Stimulated activated CD4-positive, alpha-beta T cell treated with anti-CD3 and anti-CD28 coated beads, Interleukin-12 subunit alpha, Interleukin-12 subunit beta, amount 100 ng/mL, for 4 hours (primary cell): ENCODE data around the gene TRIM2.
"Not testable (repeated sequence)": the region's sequence is repeated elsewhere in the genome, so short reads cannot be mapped to it uniquely, and the experiment has no call there.

ENCODE experiments used
- DNase-seq: peaks from one replicate; pipeline ENCODE4 v3.0.0-alpha.2; 2020

The TRIM2 gene

DNA sequence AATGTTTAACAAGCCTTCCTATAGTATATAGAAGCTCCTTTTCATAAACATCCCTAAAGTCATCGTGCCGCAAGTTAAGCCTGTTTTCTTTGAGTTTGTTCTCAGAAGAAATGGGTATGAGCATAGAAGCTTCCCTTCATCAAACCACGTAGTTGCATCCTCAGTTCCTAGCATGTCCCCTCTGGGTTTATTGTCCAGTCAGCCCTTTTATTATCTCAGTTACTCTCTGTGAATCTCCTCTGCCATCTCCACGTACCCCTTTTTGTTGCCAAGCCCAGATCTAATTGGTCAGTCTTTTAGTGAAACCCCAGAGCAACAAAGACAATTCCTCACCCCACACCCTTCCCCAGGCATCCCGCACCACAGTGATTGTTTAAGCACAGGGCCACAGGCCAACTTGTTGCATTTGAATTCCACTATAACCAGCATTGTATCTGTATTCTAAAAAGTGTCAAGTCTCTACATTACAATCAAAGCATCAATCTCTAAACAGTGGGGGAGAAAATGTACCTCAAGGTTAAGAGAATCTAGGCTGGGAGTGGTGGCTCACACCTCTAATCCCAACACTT is 12.4 kb upstream of the TRIM2 start:
- DNase-seq: no peak

DNA sequence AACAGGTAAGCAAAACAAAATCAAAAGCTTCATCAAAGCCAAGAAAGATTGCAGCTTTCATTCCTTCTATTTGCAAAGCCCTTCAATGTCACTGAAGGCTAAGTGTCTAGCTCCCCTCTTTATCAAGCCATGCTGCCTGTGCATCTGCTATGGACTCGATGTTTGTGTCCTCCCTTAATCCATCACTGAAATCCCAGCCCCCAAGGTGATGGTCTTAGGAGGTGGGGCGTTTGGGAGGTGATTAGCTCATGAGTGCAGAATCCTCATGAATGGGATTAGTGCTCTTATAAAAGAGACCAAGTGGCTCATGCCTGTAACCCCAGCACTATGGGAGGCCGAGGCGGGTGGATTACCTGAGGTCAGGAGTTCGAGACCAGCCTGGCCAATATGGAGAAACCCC is 6.9 kb upstream of the TRIM2 start:
- no peak for DNase-seq

DNA sequence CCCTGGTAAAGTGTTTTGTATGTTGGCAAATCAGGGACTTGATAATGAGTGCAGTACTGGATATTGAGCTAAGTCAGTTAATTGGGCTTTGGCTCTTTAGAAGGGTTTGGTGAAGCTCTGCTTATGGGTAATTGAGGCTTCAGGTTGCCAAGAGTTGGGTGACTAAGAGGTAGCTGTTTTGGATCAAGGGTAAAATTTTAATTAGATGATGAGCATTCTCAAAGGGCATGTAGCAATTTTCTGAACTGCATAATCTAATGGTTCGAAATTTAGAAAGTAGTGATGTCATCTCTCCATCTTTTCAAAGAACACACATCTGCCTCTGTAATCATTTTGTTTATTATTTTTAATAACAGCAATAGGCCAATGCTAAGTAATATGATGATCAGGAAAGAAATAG is 5.5 kb upstream of the TRIM2 start:
- no peak for DNase-seq

GRCh38 chr4:153203746-153204145 is 497 bp upstream of the TRIM2 start:
- not testable (repeated sequence) for DNase-seq

DNA sequence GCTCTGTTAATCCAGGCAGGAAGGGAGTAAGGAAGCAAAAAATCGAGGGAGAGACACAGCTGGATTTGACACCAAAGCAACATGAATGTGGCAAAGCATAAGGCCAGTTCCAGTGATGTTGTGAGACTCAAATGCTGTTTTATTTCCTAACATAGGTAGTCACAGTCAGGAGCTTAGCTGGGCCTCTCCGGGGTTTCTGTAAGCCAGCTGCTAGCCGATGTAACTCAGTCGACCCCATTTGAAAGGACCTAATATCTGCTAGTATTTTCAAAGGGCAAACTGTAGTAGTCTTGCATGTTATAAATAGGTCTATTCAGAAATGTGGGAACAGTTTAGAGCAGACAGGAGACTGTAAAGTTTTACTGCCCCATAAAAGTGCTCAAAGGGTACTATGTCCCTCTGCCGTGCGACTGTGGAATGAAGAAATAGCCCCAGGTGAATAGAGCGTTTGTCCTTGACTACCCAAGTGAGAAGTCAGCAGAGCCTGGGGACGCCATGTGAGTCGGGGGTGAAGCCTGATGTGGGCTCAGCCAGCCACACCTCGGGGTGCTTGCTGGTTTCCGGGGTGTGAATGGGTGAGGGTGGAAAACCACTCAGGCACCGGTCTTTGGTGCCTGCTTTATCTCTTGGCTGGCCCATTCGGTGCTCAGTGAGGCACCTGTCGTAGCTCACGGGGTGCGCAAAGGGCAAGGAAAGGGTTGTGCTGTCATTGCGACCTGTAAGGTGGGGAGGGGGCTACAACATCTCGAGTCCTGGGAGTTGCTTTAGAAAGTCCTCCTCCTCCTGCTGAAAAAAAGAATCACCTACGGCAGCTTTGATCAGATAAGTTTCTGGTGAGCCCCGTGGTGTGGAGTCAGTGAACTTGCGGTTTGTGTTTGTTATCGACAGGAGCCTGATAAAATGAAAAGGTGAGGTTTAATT is 745 bp downstream of the TRIM2 start:
- DNase-seq: no peak

- no peak for DNase-seq
Observed at GRCh38 chr4:153205757-153206156, 1.5 kb downstream of the TRIM2 start.

GRCh38 chr4:153206534-153206933 is 2.3 kb downstream of the TRIM2 start:
- no peak for DNase-seq

DNA sequence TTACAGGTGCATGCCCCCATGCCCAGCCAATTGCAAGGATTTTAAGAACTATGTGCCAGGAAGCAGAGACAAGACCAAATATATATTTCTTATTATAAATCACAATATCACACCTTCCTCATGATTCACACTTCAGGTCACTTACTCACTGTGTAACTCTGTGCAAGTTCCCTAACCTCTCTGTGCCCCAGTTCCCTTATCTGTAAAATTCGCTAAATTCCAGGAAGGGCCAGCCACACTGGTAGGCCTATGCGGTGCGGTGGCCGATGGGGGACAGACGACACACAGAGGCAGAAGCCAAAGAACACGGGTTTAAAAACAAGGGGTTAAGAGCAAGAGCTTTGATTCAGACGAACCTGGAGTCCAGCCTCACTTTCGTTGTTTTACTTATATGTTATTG is 2.8 kb downstream of the TRIM2 start:
- no peak for DNase-seq

DNA sequence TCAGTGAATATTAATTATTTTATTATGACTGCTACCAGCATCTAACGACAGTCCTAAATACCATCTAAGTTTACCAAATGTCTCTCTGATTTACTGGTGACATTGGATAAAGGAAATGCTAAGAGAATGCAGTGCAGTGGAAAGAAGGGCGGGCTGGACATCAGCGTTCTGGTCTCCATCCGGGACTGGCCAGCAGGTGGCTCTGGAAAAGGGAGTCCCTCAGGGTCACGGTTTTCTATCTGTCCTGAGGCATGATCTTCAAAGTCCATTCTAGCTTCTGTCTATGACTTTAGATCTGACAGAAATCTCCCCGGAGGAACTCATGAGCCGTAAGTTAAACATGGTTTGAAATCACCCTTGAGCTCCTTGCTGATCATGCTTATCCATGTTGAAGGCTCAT is 3.3 kb downstream of the TRIM2 start:
- DNase-seq: no peak

DNA sequence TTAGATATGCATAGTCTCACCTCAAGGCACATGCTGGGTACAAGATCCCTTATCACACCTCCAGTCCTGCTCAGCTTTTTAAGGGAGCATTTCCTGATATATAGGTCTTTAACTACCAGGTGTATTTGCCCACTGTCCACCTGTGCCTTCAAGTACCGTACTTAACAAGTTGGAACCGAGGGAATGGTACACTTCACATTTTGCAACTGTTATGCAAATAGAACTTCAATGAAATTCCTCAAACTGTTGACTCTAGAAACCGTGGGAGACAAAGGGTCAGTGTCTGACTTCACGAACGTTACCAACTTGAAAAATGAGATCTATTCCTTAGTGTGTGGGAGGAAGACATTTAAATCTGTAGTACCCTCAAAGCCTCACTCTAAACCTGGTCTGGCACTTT is 5.2 kb downstream of the TRIM2 start:
- DNase-seq: no peak

- no peak for DNase-seq
Observed at GRCh38 chr4:153210727-153211126, 6.5 kb downstream of the TRIM2 start.

DNA sequence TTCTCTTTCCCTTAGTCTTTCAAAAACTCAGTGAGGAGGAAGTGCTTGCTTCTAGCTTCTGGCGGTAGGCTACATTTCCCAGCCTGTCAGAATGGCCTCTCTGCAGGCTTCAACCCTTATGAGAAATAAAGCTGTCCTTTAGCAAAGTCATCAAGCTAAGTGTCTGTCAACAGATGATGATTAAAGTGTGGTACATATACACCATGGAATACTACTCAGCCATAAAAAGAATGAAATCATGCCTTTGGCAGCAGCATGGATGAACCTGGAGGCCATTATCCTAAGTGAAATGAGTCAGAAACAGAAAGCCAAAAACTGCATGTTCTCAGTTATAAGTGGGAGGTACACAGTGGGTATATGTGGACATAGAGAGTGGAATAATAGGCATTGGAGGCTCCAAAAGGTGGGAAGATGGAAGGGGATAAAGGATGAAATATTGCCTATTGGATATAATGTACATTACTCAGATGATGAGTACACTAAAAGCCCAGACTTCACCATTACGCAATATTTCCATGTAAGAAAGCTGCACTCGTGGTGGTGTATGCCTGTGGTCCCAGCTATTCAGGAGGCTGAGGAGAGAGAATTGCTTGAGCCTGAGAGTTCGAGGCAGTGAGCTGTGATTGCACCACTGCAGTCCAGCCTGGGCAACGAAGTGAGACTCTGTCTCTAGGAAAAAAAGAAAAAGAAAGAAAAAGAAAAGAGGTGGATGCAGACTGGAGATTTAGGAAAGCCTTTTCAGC is 7.9 kb downstream of the TRIM2 start:
- DNase-seq: no peak

DNA sequence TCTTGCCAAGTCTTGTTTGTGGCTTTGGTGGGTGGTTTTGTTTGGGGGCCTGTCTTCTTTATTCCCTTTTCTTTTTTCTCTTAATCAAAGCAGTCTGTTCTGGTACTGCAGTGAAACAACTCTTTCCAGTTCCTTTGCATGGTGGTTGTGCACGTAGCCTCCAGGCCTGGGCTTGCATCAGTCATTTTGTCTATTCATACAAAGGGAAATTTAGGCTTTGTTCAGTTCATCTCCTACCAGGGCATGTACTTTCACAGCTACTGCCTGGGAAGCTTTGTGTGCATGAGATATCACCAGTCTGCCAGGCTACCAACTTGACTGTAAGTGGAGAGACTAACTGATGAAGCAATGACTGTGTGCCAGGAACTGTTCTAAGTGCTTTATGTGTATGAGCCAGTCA is 8.5 kb downstream of the TRIM2 start:
- DNase-seq: no peak

DNA sequence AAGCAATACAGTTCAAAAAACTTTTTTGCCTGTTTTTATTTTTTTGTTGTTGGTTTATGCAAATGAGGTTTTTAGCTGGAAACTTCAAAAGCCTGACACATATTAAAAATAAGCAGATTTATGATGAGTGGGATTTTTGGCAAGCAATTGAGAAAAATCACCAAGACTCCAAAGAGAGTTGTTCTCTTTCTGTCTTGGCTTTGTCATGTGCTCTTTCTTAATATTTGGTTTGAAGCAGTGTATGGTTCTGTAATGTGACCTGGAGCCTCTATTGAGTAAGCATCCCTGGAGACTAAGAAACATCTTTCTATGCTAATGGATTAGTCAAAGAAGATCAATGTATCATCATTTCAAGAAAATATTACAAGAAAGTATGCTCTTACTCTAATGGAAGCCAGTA is 11.7 kb downstream of the TRIM2 start:
- DNase-seq: no peak

DNA sequence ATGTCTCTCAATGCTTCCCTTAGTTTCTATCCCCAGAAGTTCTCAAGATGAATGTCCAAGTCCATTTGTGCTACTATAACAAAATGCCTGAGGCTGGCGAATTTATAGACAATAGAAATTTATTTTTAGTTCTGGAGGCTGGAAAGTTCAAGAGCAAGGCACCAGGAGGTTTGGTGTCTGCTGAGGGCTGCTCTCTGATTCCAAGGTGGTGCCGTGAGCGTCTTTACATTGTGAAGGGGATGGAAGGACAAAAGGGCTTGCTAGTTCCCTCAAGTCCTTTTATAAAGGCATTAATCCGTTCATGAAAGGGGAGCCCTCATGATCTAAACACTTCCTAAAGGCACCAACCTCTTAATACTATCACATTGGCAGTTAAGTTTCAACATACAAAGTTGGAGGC is 12.3 kb downstream of the TRIM2 start:
- DNase-seq: no peak

DNA sequence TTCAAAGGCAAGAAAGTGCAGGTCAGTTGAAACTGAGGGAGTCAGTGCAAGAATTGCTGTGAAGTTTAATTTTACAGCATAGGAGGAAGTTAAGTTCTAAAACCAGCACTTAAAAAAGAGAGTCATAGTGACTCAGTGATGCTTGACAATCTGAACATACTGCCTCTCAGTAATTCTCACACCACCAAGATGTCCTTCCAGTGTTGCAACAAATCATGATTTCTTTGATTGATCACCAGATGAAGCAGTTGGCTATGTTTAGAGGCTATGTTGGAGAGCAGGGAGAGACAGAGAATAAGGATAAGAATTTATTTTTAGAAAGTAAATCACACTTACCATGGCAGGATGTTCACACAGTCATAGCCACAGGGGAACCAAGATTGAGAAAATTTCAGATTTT is 13.2 kb downstream of the TRIM2 start:
- no peak for DNase-seq

GRCh38 chr4:153218961-153219360 is 14.7 kb downstream of the TRIM2 start:
- no peak for DNase-seq

DNA sequence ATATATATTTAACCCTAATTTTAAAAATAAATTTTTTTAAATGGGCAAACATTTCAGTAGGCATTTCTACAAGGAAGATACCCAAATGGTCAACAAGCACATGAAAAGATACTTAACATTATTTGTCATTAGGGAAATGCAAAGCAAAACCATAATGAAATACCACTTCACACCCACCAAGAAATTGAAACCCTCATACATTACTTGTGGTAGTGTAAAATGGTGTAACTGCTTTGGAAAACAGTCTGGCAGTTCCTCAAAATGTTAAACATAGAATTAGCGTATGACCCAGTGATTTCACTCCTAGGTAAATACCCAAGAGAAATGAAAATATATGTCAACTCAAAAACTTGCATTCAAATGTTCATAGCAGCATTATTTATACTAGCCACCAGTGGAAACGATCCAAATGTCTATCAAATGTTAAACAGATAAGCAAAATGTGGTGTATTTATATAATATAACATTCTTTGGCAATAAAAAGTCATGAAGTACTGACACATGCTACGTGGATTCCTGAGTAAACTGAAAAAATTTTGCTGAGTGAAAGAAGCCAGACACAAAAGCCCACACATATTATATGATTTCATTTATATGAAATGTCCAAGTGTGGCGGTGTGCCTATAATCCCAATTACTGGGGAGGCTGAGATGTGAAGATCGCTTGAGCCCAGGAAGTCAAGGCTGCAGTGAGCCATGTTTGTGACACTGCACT is 16.6 kb downstream of the TRIM2 start:
- DNase-seq: no peak

DNA sequence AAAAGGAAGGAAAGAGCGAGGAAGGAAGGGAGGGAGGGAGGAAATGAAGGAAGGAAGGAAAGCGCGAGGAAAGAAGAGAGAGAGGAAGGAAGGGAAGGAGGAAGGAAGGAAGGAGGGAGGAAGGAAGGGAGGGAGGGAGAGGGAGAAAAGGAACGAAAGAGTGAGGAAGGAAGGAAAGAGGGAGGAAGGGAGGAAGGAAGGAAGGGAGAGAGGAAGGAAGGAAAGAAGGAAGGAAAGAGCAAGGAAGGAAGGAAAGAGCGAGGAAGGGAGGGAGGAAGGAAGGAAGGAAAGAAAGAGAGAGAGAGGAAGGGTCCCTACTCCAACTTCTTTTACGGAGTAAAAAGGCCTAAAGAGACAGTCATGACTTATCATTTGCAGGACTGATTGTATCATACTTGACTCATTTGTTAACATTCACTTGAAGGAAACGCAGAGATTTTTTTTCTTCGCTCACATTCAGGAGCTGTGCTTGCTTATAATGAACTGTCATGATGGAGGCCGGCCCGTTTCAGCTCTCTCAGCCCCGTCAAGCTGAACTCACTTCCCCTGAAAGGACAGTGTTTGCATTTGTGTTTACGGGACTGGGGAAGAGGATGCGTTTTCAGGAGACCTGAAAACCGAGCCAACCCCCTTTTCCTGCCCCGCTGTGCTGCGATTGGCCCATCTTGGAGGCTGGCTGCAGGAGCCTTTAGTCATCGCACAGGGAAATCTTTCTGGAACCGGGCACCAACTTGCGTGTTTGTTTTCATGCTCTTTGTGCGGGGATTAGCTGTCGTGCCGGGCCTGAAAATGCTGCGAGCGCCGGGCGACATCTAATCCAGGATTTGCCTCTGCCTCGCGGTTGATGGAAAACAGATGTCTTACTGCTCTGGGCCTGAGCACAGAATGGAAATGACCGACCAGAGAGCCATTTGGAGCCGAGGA is 17.8 kb downstream of the TRIM2 start:
- DNase-seq: no peak

GRCh38 chr4:153222707-153223426 is 18.6 kb downstream of the TRIM2 start:
- DNase-seq: peak; percentile 15

- no peak for DNase-seq
Observed at GRCh38 chr4:153223427-153223801, 19.2 kb downstream of the TRIM2 start.

- DNase-seq: no peak
Observed at GRCh38 chr4:153223930-153224329, 19.7 kb downstream of the TRIM2 start.
